SK-N-SH treated with all-trans-retinoic acid at 6 μM for 48 hours (cell line): Measurements from ENCODE around the gene MATCAP1.

Source experiments
- ATAC-seq: fragments of 200-7000 bp; cut with Tn5 transposase; 3 replicates; pipeline ENCODE4 v1.9.1; 2020; ENCODE audit warnings: mild to moderate bottlenecking, moderate library complexity
- ARNTL ChIP-seq: fragments of 450-650 bp; formaldehyde crosslinking; IDR thresholded peaks from 2 replicates; pipeline ENCODE4 v1.5.0; 2020; ENCODE audit warnings: low read depth, mild to moderate bottlenecking, moderate library complexity, borderline replicate concordance
- BACH2 ChIP-seq: fragments of 250-450 bp; sonication (Bioruptor Pico); IDR thresholded peaks from 2 replicates; pipeline ENCODE4 v1.9.0; 2021; ENCODE audit warnings: mild to moderate bottlenecking, borderline replicate concordance
- CSDC2 ChIP-seq: fragments of 250-450 bp; sonication (Bioruptor Pico); IDR thresholded peaks from 2 replicates; pipeline ENCODE4 v1.5.0; 2020; ENCODE audit warnings: mild to moderate bottlenecking, moderate library complexity
- CSRNP3 ChIP-seq: fragments of 250-450 bp; sonication (Bioruptor Pico); IDR thresholded peaks from 2 replicates; pipeline ENCODE4 v1.5.1; 2021; ENCODE audit warnings: mild to moderate bottlenecking, moderate library complexity
- ESRRG ChIP-seq: fragments of 250-450 bp; sonication (Bioruptor Pico); IDR thresholded peaks from 2 replicates; pipeline ENCODE4 v1.6.1; 2021; ENCODE audit warnings: mild to moderate bottlenecking
- GLIS3 ChIP-seq: fragments of 250-450 bp; sonication (Bioruptor Pico); IDR thresholded peaks from 2 replicates; pipeline ENCODE4 v1.5.0; 2020; ENCODE audit warnings: mild to moderate bottlenecking, moderate library complexity
- ISL1 ChIP-seq: fragments of 250-450 bp; sonication (Bioruptor Pico); IDR thresholded peaks from 2 replicates; pipeline ENCODE4 v2.1.2; 2022; ENCODE audit warnings: mild to moderate bottlenecking, moderate library complexity
- OSR1 ChIP-seq: fragments of 250-450 bp; sonication (Bioruptor Pico); IDR thresholded peaks from 2 replicates; pipeline ENCODE4 v1.8.0; 2022; ENCODE audit warnings: moderate library complexity, mild to moderate bottlenecking, inconsistent platforms
- PATZ1 ChIP-seq: fragments of 250-450 bp; sonication (Bioruptor Pico); IDR thresholded peaks from 2 replicates; pipeline ENCODE4 v1.8.0; 2020; ENCODE audit warnings: mild to moderate bottlenecking, moderate library complexity, borderline replicate concordance
- POU6F1 ChIP-seq: fragments of 250-450 bp; sonication (Bioruptor Pico); IDR thresholded peaks from 2 replicates; pipeline ENCODE4 v1.8.0; 2021; ENCODE audit warnings: low read depth, mild to moderate bottlenecking, moderate library complexity, borderline replicate concordance
- RARB ChIP-seq: fragments of 250-450 bp; sonication (Bioruptor Pico); IDR thresholded peaks from 2 replicates; pipeline ENCODE4 v1.8.0; 2021; ENCODE audit warnings: mild to moderate bottlenecking, moderate library complexity
- SNAI2 ChIP-seq: fragments of 250-450 bp; sonication (Bioruptor Pico); IDR thresholded peaks from 2 replicates; pipeline ENCODE4 v1.5.0; 2020; ENCODE audit warnings: mild to moderate bottlenecking, moderate library complexity
- TCF4 ChIP-seq: fragments of 250-450 bp; sonication (Bioruptor Pico); IDR thresholded peaks from 2 replicates; pipeline ENCODE4 v1.8.0; 2021; ENCODE audit warnings: mild to moderate bottlenecking, moderate library complexity, borderline replicate concordance
- TOX ChIP-seq: fragments of 250-450 bp; sonication (Bioruptor Pico); IDR thresholded peaks from 2 replicates; pipeline ENCODE4 v1.8.0; 2021; ENCODE audit warnings: mild to moderate bottlenecking, moderate library complexity, borderline replicate concordance
- TSHZ2 ChIP-seq: fragments of 250-450 bp; sonication (Bioruptor Pico); IDR thresholded peaks from 2 replicates; pipeline ENCODE4 v1.5.0; 2020; ENCODE audit warnings: mild to moderate bottlenecking, moderate library complexity
- ZC3H10 ChIP-seq: fragments of 250-450 bp; sonication (Bioruptor Pico); IDR thresholded peaks from 2 replicates; pipeline ENCODE4 v1.5.1; 2021; ENCODE audit warnings: mild to moderate bottlenecking, moderate library complexity
- ZFP3 ChIP-seq: fragments of 250-450 bp; sonication (Bioruptor Pico); IDR thresholded peaks from 2 replicates; pipeline ENCODE4 v1.5.0; 2020; ENCODE audit warnings: mild to moderate bottlenecking, moderate library complexity
- ZFP30 ChIP-seq: fragments of 450-650 bp; formaldehyde crosslinking; IDR thresholded peaks from 2 replicates; pipeline ENCODE4 v1.5.0; 2022; ENCODE audit warnings: mild to moderate bottlenecking, moderate library complexity
- ZNF70 ChIP-seq: fragments of 450-650 bp; formaldehyde crosslinking; IDR thresholded peaks from 2 replicates; pipeline ENCODE4 v1.5.0; 2020; ENCODE audit warnings: mild to moderate bottlenecking, moderate library complexity
- ZNF8 ChIP-seq: fragments of 450-650 bp; formaldehyde crosslinking; IDR thresholded peaks from 2 replicates; pipeline ENCODE4 v1.5.0; 2020; ENCODE audit warnings: mild to moderate bottlenecking, moderate library complexity

The MATCAP1 gene

GRCh38 chr16:67184453-67184994 is 761 bp upstream of the MATCAP1 start:
- peak; percentile 26 for ATAC-seq
- TF ChIP-seq CSDC2 (no peak), ARNTL (CRISPR knock-in tag) (no peak), ISL1 (CRISPR knock-in tag) (no peak), TCF4 (CRISPR knock-in tag) (no peak), ZFP3 (CRISPR knock-in tag) (no peak), TSHZ2 (no peak), CSRNP3 (CRISPR knock-in tag) (no peak), ESRRG (CRISPR knock-in tag) (no peak)
- TF ChIP-seq, all 23 proteins: peak for 0

- no peak for ATAC-seq
- no peak for TF ChIP-seq ZFP30 (CRISPR knock-in tag)
- no peak for TF ChIP-seq GLIS3 (CRISPR knock-in tag)
- TF ChIP-seq ISL1 (CRISPR knock-in tag) = no peak
- TF ChIP-seq ZFP3 (CRISPR knock-in tag) = peak; percentile 99
- no peak for TF ChIP-seq ZC3H10 (CRISPR knock-in tag)
- TF ChIP-seq, all 23 proteins: peak for 1
These were observed 508 bp downstream of the MATCAP1 start for GRCh38 chr16:67183284-67183626.

- no peak for ATAC-seq
These were observed 1.5 kb downstream of the MATCAP1 start for GRCh38 chr16:67182288-67182687.

GRCh38 chr16:67181346-67181745 is 2.4 kb downstream of the MATCAP1 start:
- ATAC-seq = no peak
- no peak for TF ChIP-seq GLIS3 (CRISPR knock-in tag)
- no peak for TF ChIP-seq CSRNP3 (CRISPR knock-in tag)
- TF ChIP-seq SNAI2 (CRISPR knock-in tag) = no peak
- no peak for TF ChIP-seq ZFP3 (CRISPR knock-in tag)
- TF ChIP-seq OSR1 (CRISPR knock-in tag) = no peak
- no peak for TF ChIP-seq ZC3H10 (CRISPR knock-in tag)
- no peak for TF ChIP-seq BACH2 (CRISPR knock-in tag)
- TF ChIP-seq TOX (CRISPR knock-in tag) = no peak
- TF ChIP-seq RARB (CRISPR knock-in tag) = no peak
- TF ChIP-seq PATZ1 (CRISPR knock-in tag) = no peak
- TF ChIP-seq ZNF8 (CRISPR knock-in tag) = no peak

More at GRCh38 chr16:67182288-67182687, 1.5 kb downstream of the MATCAP1 start:
- TF ChIP-seq ISL1 (CRISPR knock-in tag) (no peak), SNAI2 (CRISPR knock-in tag) (no peak), ZNF70 (CRISPR knock-in tag) (no peak), ZFP30 (CRISPR knock-in tag) (no peak), ARNTL (CRISPR knock-in tag) (no peak), ZFP3 (CRISPR knock-in tag) (no peak), ESRRG (CRISPR knock-in tag) (no peak), PATZ1 (CRISPR knock-in tag) (no peak), BACH2 (CRISPR knock-in tag) (no peak), ZNF8 (CRISPR knock-in tag) (no peak), POU6F1 (no peak), OSR1 (CRISPR knock-in tag) (no peak), TOX (CRISPR knock-in tag) (no peak)
